IMR-90 (cell line): ENCODE results near the gene AMPD3. TPM values are rescaled to one million over a fixed set of nuclear protein-coding genes. Genes with fewer than 3 reads are reported as not detected.

Experiments
- ATAC-seq: fragments of 200-7000 bp; cut with Tn5 transposase; 2 replicates; pipeline ENCODE4 v1.9.1; 2020; ENCODE audit warnings: low read depth, mild to moderate bottlenecking, moderate library complexity
- BruUV-seq: library from RNA; stranded (reverse); fragments of 400-500 nt; replicated peaks from 2 replicates; lab custom pipeline; 2021; lab: Mats Ljungman, UMichigan
- CTCF ChIA-PET: fragments of 300-600 bp; formaldehyde crosslinking; extraction: SDS; loops from one replicate; lab custom pipeline; 2021; ENCODE audit warnings: antibody characterized with exemption; lab: Yijun Ruan, JAX
- POLR2A ChIA-PET: fragments of 300-600 bp; sonication (Branson Sonifier 250); formaldehyde crosslinking; loops from one replicate; lab custom pipeline; 2022; ENCODE audit warnings: antibody characterized with exemption; ENCODE audit not compliant: unreplicated experiment; lab: Charles Lee
- DNase-seq: peaks from one replicate; pipeline ENCODE4 v3.0.0; 2013
- H2AFZ ChIP-seq: replicated peaks from 2 replicates; pipeline ENCODE3; 2013; ENCODE audit warnings: low read length, mild to moderate bottlenecking; ENCODE audit not compliant: poor library complexity
- H2AK5ac ChIP-seq: 2 replicates; pipeline ENCODE4 v1.6.1; 2013; ENCODE audit warnings: low read depth, low read length, inconsistent platforms
- H2AK9ac ChIP-seq: replicated peaks from 2 replicates; pipeline ENCODE3; 2013; ENCODE audit warnings: mild to moderate bottlenecking, low read depth, low read length, moderate library complexity; ENCODE audit not compliant: poor library complexity
- H2BK120ac ChIP-seq: 2 replicates; pipeline ENCODE4 v1.6.1; 2013; ENCODE audit warnings: low read depth, low read length, inconsistent platforms
- H2BK15ac ChIP-seq: 3 replicates; pipeline ENCODE4 v1.6.1; 2013; ENCODE audit warnings: low read depth, low read length, inconsistent platforms
- H2BK20ac ChIP-seq: 2 replicates; pipeline ENCODE4 v1.6.1; 2013; ENCODE audit warnings: low read depth, mild to moderate bottlenecking, inconsistent platforms, low read length, moderate library complexity
- H2BK5ac ChIP-seq: 2 replicates; pipeline ENCODE4 v1.6.1; 2013; ENCODE audit warnings: mild to moderate bottlenecking, low read depth, low read length, inconsistent platforms; ENCODE audit not compliant: poor library complexity, severe bottlenecking
- H3K14ac ChIP-seq: replicated peaks from 2 replicates; pipeline ENCODE4 v1.6.1; 2013; ENCODE audit warnings: low read depth, low read length, inconsistent platforms
- H3K18ac ChIP-seq: 2 replicates; pipeline ENCODE4 v1.6.1; 2013; ENCODE audit warnings: low read depth, low read length, control low read depth
- H3K23ac ChIP-seq: 2 replicates; pipeline ENCODE4 v1.6.1; 2013; ENCODE audit warnings: low read depth, low read length, inconsistent platforms
- H3K27ac ChIP-seq: 2 replicates; pipeline ENCODE4 v1.5.1; 2013; ENCODE audit warnings: mild to moderate bottlenecking, control low read depth, low read length; ENCODE audit not compliant: insufficient read depth
- H3K27me3 ChIP-seq: 2 replicates; pipeline ENCODE4 v1.6.1; 2013; ENCODE audit warnings: low read length; ENCODE audit not compliant: control insufficient read depth, insufficient read depth
- H3K36me3 ChIP-seq: 2 replicates; pipeline ENCODE4 v1.6.1; 2013; ENCODE audit warnings: low read length, mixed read lengths; ENCODE audit not compliant: control insufficient read depth, insufficient read depth
- H3K4ac ChIP-seq: 2 replicates; pipeline ENCODE4 v1.6.1; 2013; ENCODE audit warnings: low read depth, low read length, inconsistent platforms
- H3K4me1 ChIP-seq: 2 replicates; pipeline ENCODE4 v1.6.1; 2013; ENCODE audit warnings: low read length, mixed read lengths; ENCODE audit not compliant: control insufficient read depth, insufficient read depth
- H3K4me2 ChIP-seq: 2 replicates; pipeline ENCODE4 v1.6.1; 2013; ENCODE audit warnings: low read depth, mild to moderate bottlenecking, control low read depth, low read length, moderate library complexity
- H3K4me3 ChIP-seq: 2 replicates; pipeline ENCODE4 v1.5.1; 2013; ENCODE audit warnings: low read depth, mild to moderate bottlenecking, control low read depth, low read length, moderate library complexity; ENCODE audit not compliant: insufficient read depth
- H3K56ac ChIP-seq: 2 replicates; pipeline ENCODE4 v1.6.1; 2013; ENCODE audit warnings: low read length, inconsistent platforms; ENCODE audit not compliant: insufficient read depth; ENCODE audit errors: extremely low read depth
- H3K79me1 ChIP-seq, 2 experiments: 2 replicates each; pipeline ENCODE4 v1.6.1; 2013; ENCODE audit warnings: low read length in 2 of 2, inconsistent platforms in 1 of 2, low read depth in 1 of 2
- H3K9ac ChIP-seq: 2 replicates; pipeline ENCODE4 v1.6.1; 2013; ENCODE audit warnings: low read depth, low read length, control low read depth
- H3K9me1 ChIP-seq: 2 replicates; pipeline ENCODE4 v1.6.1; 2013; ENCODE audit warnings: low read length, inconsistent platforms; ENCODE audit not compliant: insufficient read depth
- H3K9me3 ChIP-seq: 2 replicates; pipeline ENCODE4 v1.6.1; 2013; ENCODE audit warnings: low read length; ENCODE audit not compliant: control insufficient read depth, insufficient read depth
- H4K20me1 ChIP-seq: 2 replicates; pipeline ENCODE4 v1.6.1; 2013; ENCODE audit warnings: low read length, inconsistent platforms; ENCODE audit not compliant: insufficient read depth
- H4K5ac ChIP-seq: 2 replicates; pipeline ENCODE4 v1.6.1; 2013; ENCODE audit warnings: mild to moderate bottlenecking, low read depth, low read length, control low read depth
- H4K8ac ChIP-seq, 2 experiments: 2 replicates each; pipeline ENCODE4 v1.6.1; 2013; ENCODE audit warnings: low read depth in 2 of 2, low read length in 2 of 2, control low read depth in 1 of 2, inconsistent platforms in 1 of 2
- H4K91ac ChIP-seq: 2 replicates; pipeline ENCODE4 v1.6.1; 2013; ENCODE audit warnings: low read depth, low read length, inconsistent platforms; ENCODE audit not compliant: insufficient read depth
- CEBPB ChIP-seq: IDR thresholded peaks from 2 replicates; pipeline ENCODE4 v1.6.1; 2012; ENCODE audit warnings: low read depth, low read length, improper control_type of control experiment
- MXI1 ChIP-seq: IDR thresholded peaks from 2 replicates; pipeline ENCODE4 v1.6.1; 2012; ENCODE audit warnings: low read depth, mild to moderate bottlenecking, low read length, moderate library complexity, borderline replicate concordance
- POLR2A ChIP-seq: IDR thresholded peaks from 2 replicates; pipeline ENCODE4 v1.6.1; 2012; ENCODE audit warnings: mild to moderate bottlenecking, low read depth, low read length
- RAD21 ChIP-seq: IDR thresholded peaks from 2 replicates; pipeline ENCODE4 v1.6.1; 2012; ENCODE audit warnings: low read length, improper control_type of control experiment
- RFX5 ChIP-seq: IDR thresholded peaks from 2 replicates; pipeline ENCODE4 v1.8.0; 2012; ENCODE audit warnings: low read depth, mild to moderate bottlenecking, low read length, moderate library complexity
- WGBS, 2 experiments: methylation state at CpG; one replicate each; pipeline versions ENCODE4 v1.1.5 to v1.1.7; 2013; ENCODE audit warnings: missing lambda C conversion rate in 2 of 2; ENCODE audit not compliant: insufficient read length in 1 of 2; ENCODE audit errors: extremely low coverage in 2 of 2; 5-methylcytosine and 5-hydroxymethylcytosine counted together
- dilution Hi-C: fragments of 300-500 bp; cut with HindIII; formaldehyde crosslinking; loops from one replicate; pipeline ENCODE4 v1.14.3; 2018; ENCODE audit warnings: low sequenced_read_pairs; ENCODE audit not compliant: unreplicated experiment
- in situ Hi-C: fragments of 300-500 bp; cut with MboI; formaldehyde crosslinking; loops from 3 replicates; pipeline ENCODE4 v1.14.3; 2019; ENCODE audit warnings: low sequenced_read_pairs, inconsistent platforms, mixed read lengths
- intact Hi-C: fragments of 100-400 bp; cut with micrococcal nuclease; formaldehyde crosslinking; loops from 2 replicates; pipeline ENCODE4 v1.10.0; 2022
- polyA plus RNA-seq, 3 experiments: library from polyadenylated mRNA; depleted of rRNA; stranded (reverse); fragments of >200 nt; gene quantifications; 2 replicates each; pipeline ENCODE4 v1.2.3, GENCODE V29; 2012; ENCODE audit warnings: low replicate concordance in 1 of 3
- total RNA-seq: library from RNA; depleted of rRNA; stranded (reverse); fragments of >200 nt; gene quantifications from 2 replicates; pipeline ENCODE4 v1.2.3, GENCODE V29; 2012

Gene AMPD3
- total and polyA plus RNA-seq, 2 of the 4 experiments (the other 2 are of a cell fraction): 8.6 to 12.1 TPM

DNA sequence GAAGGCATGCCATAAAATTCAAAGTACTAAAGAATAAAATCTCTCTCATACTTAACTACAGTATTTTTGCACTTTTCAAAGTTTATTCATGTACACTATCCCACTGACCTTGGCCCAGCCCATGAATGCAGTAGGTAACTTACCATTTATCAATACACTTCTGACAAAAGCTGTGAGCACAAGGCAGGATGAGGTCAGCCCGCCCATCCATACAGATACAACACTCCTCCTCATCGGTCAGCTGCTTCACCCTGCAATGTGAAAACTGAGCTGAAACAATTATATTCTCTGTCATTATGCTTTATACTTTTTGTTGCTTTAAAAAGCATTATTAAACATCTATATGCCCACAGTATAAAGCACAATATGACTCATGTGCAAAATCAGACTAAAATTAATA is 63.8 kb downstream of the AMPD3 start:
- intact Hi-C loops: no loop called here
- CTCF ChIA-PET: interaction anchor here (0.5 to 1.0 kb wide), 2 partner anchors 22 to 36 kb away, joined by 3 read pairs; partner anchors contain the start of gene RNF141
- 0 out of 2 replicates have a peak overlapping the region, but pooled peaks have one; percentile 47 for H4K5ac ChIP-seq

More for the DNA sequence above, 63.8 kb downstream of the AMPD3 start:
- no peak overlapping the region for H2BK15ac ChIP-seq
- no peak overlapping the region for H2AK9ac ChIP-seq
- peaks cover 8% of the 10 kb centered on the region for H3K4me1 ChIP-seq
- H3K9me3 ChIP-seq: no peaks in the 10 kb centered on the region
- no peak for ATAC-seq
- no peak for DNase-seq
- 0 out of 2 replicates have a peak, but pooled peaks cover 11% of the 10 kb centered on the region for H3K9me1 ChIP-seq
- H3K23ac ChIP-seq: no peak overlapping the region
- in situ Hi-C loops: no loop called here
- H3K14ac ChIP-seq: no peak overlapping the region; the same call in 1 of the 2 replicates
- no peak overlapping the region for H3K4me3 ChIP-seq
- peak overlapping the region; percentile 43; the same call in 1 of the 2 replicates for H3K27ac ChIP-seq
- peak overlapping the region; percentile 84 for H3K18ac ChIP-seq
- H4K8ac ChIP-seq: no peak overlapping the region
- H3K4me2 ChIP-seq: no peak overlapping the region
- no TSS peak for BruUV-seq
- H3K56ac ChIP-seq: no peak overlapping the region
- no peak overlapping the region for H4K91ac ChIP-seq
- H4K20me1 ChIP-seq: no peaks in the 10 kb centered on the region
- dilution Hi-C loops: loop anchor here (25.0 kb wide), 1 partner anchor 218 kb away; no protein-coding TSS in a partner anchor
- H3K4ac ChIP-seq: no peak overlapping the region; the same call in 1 of the 2 replicates
- no peak overlapping the region for H2BK20ac ChIP-seq
- no CpG with 5 or more reads among the region's 2 CpGs for whole genome bisulfite sequencing, 2 experiments
- no peak overlapping the region for H2BK5ac ChIP-seq
- H3K36me3 ChIP-seq: peaks cover 12% of the 10 kb centered on the region
- H2AFZ ChIP-seq: no peak overlapping the region
- peak overlapping the region; percentile 79 for H2AK5ac ChIP-seq
- peak overlapping the region; percentile 40; the same call in 1 of the 2 replicates for H2BK120ac ChIP-seq
- TF ChIP-seq RFX5 (no peak), POLR2A (no peak), RAD21 (no peak), MXI1 (no peak), CEBPB (no peak)
- 0 out of 2 replicates have a peak overlapping the region, but pooled peaks have one; percentile 23 for H3K9ac ChIP-seq
- H3K27me3 ChIP-seq: no peaks in the 10 kb centered on the region
- peaks cover 0 to 23% of the 10 kb centered on the region in 2 experiments; a peak in 3 of 4 replicates for H3K79me1 ChIP-seq
- POLR2A ChIA-PET: no interaction called here
